Neuronal stem cell (in vitro differentiated cells): ENCODE data around the gene BHLHA9.

Experiments used
- DNase-seq: peaks from one replicate; pipeline ENCODE4 v3.0.0-alpha.2; 2013; ENCODE audit warnings: low spot score
- H2AFZ ChIP-seq: one replicate; pipeline ENCODE4 v1.6.1; 2013; ENCODE audit warnings: mild to moderate bottlenecking, low read length, inconsistent platforms
- H2AK5ac ChIP-seq: 2 replicates; pipeline ENCODE4 v1.6.1; 2013; ENCODE audit warnings: low read depth, mild to moderate bottlenecking, inconsistent platforms, low read length, moderate library complexity, mixed read lengths
- H2BK120ac ChIP-seq: 2 replicates; pipeline ENCODE4 v1.6.1; 2013; ENCODE audit warnings: low read depth, mild to moderate bottlenecking, inconsistent platforms, low read length, moderate library complexity, mixed read lengths
- H2BK12ac ChIP-seq: one replicate; pipeline ENCODE4 v1.6.1; 2013; ENCODE audit warnings: low read length, inconsistent platforms
- H2BK15ac ChIP-seq: 2 replicates; pipeline ENCODE4 v1.6.1; 2013; ENCODE audit warnings: mild to moderate bottlenecking, low read length, inconsistent platforms, mixed read lengths
- H2BK5ac ChIP-seq: one replicate; pipeline ENCODE4 v1.6.1; 2013; ENCODE audit warnings: inconsistent platforms, mild to moderate bottlenecking, low read length, moderate library complexity
- H3K14ac ChIP-seq: one replicate; pipeline ENCODE4 v1.6.1; 2013; ENCODE audit warnings: low read length, inconsistent platforms
- H3K18ac ChIP-seq: 2 replicates; pipeline ENCODE4 v1.6.1; 2013; ENCODE audit warnings: low read length, inconsistent platforms
- H3K23ac ChIP-seq: 2 replicates; pipeline ENCODE4 v1.6.1; 2013; ENCODE audit warnings: low read depth, mild to moderate bottlenecking, mixed read lengths, low read length, inconsistent platforms; ENCODE audit not compliant: poor library complexity
- H3K27ac ChIP-seq: replicated peaks from 3 replicates; pipeline ENCODE4 v1.5.1; 2013; ENCODE audit warnings: low read length, inconsistent platforms
- H3K27me3 ChIP-seq, 3 experiments: 2 replicates each; pipeline ENCODE4 v1.6.1; 2013; ENCODE audit warnings: low read length in 3 of 3, mild to moderate bottlenecking in 2 of 3, inconsistent platforms in 1 of 3, low read depth in 1 of 3, mixed read lengths in 1 of 3, moderate library complexity in 1 of 3; ENCODE audit not compliant: control insufficient read depth in 3 of 3, insufficient read depth in 3 of 3
- H3K36me3 ChIP-seq, 2 donors: replicated peaks in 1 of 2; 2 replicates each; pipeline ENCODE4 v1.6.1; 2013; ENCODE audit warnings: low read length in 2 of 2; ENCODE audit not compliant: control insufficient read depth in 2 of 2, insufficient read depth in 2 of 2
- H3K4ac ChIP-seq: 2 replicates; pipeline ENCODE4 v1.6.1; 2013; ENCODE audit warnings: inconsistent platforms, mild to moderate bottlenecking, low read length, moderate library complexity
- H3K4me1 ChIP-seq, 2 donors: 1 replicate in 1 of 2; 2 replicates in 1 of 2; pipeline ENCODE4 v1.6.1; 2013; ENCODE audit warnings: low read length in 2 of 2, low read depth in 1 of 2; ENCODE audit not compliant: control insufficient read depth in 2 of 2, insufficient read depth in 1 of 2
- H3K4me2 ChIP-seq: one replicate; pipeline ENCODE4 v1.6.1; 2013; ENCODE audit warnings: mild to moderate bottlenecking, low read length, inconsistent platforms; ENCODE audit not compliant: insufficient read depth, poor library complexity, severe bottlenecking
- H3K4me3 ChIP-seq, 2 donors: 2 replicates each; pipeline ENCODE4 v1.5.1; 2013; ENCODE audit warnings: low read length in 2 of 2, mild to moderate bottlenecking in 2 of 2, inconsistent platforms in 1 of 2, moderate library complexity in 1 of 2
- H3K79me1 ChIP-seq: one replicate; pipeline ENCODE4 v1.6.1; 2013; ENCODE audit warnings: low read depth, mild to moderate bottlenecking, inconsistent platforms, low read length, moderate library complexity
- H3K9ac ChIP-seq: one replicate; pipeline ENCODE4 v1.6.1; 2013; ENCODE audit warnings: mild to moderate bottlenecking, low read depth, low read length, inconsistent platforms; ENCODE audit not compliant: poor library complexity
- H3K9me3 ChIP-seq, 2 donors: replicated peaks in 1 of 2; 2 replicates each; pipeline versions ENCODE3 to v1.6.1; 2013; ENCODE audit warnings: low read length in 2 of 2, mild to moderate bottlenecking in 2 of 2, inconsistent platforms in 1 of 2, low read depth in 1 of 2, mixed read lengths in 1 of 2, moderate library complexity in 1 of 2; ENCODE audit not compliant: control insufficient read depth in 2 of 2, insufficient read depth in 1 of 2
- H4K8ac ChIP-seq: one replicate; pipeline ENCODE4 v1.6.1; 2013; ENCODE audit warnings: low read depth, mild to moderate bottlenecking, inconsistent platforms, low read length, moderate library complexity
- H4K91ac ChIP-seq: one replicate; pipeline ENCODE4 v1.6.1; 2013; ENCODE audit warnings: low read length, low read depth, mild to moderate bottlenecking, inconsistent platforms; ENCODE audit not compliant: poor library complexity
- WGBS, 2 donors: extraction: QIAGEN DNeasy Blood & Tissue Kit; methylation state at CpG; one replicate each; pipeline ENCODE4 v1.1.7; 2013; ENCODE audit warnings: missing lambda C conversion rate in 2 of 2, mixed read lengths in 1 of 2; ENCODE audit not compliant: insufficient read length in 2 of 2, insufficient replicate concordance in 1 of 2; ENCODE audit errors: extremely low coverage in 2 of 2; 5-methylcytosine and 5-hydroxymethylcytosine counted together

Gene BHLHA9

GRCh38 chr17:1251866-1252608, 18.2 kb upstream of the BHLHA9 start:
- H3K4me2 ChIP-seq: no peak overlapping the region

GRCh38 chr17:1255041-1255440, 15.2 kb upstream of the BHLHA9 start:
- no peak overlapping the region for H3K18ac ChIP-seq
- no peaks in the 10 kb centered on the region for H3K4me1 ChIP-seq
- no peak overlapping the region for H3K4me3 ChIP-seq
- no peak overlapping the region for H3K4me2 ChIP-seq
- peaks cover 3 to 5% of the 10 kb centered on the region in 2 donors for H3K9me3 ChIP-seq
- H2BK12ac ChIP-seq: no peak overlapping the region
- no peak overlapping the region for H2BK5ac ChIP-seq
- no peak overlapping the region for H4K8ac ChIP-seq
- H3K36me3 ChIP-seq: no peaks in the 10 kb centered on the region
- no peak overlapping the region for H2BK120ac ChIP-seq
- no peak overlapping the region for H4K91ac ChIP-seq
- no peak overlapping the region for H3K4ac ChIP-seq
- no peak overlapping the region for H3K27ac ChIP-seq
- no peak overlapping the region for H2AFZ ChIP-seq
- peaks cover 0 to 9% (median 3%) of the 10 kb centered on the region in 3 experiments for H3K27me3 ChIP-seq
- no CpG with 5 or more reads among the region's 6 CpGs for WGBS, 2 donors
- H3K79me1 ChIP-seq: no peaks in the 10 kb centered on the region
- no peak for DNase-seq
- no peak overlapping the region for H3K9ac ChIP-seq
- no peak overlapping the region for H3K14ac ChIP-seq
- H2BK15ac ChIP-seq: no peak overlapping the region
- no peak overlapping the region for H3K23ac ChIP-seq
- no peak overlapping the region for H2AK5ac ChIP-seq

More at GRCh38 chr17:1251866-1252608, 18.2 kb upstream of the BHLHA9 start:
- H3K36me3 ChIP-seq: no peaks in the 10 kb centered on the region
- H3K4me3 ChIP-seq: no peak overlapping the region
- no peak overlapping the region for H2AFZ ChIP-seq
- H3K9ac ChIP-seq: no peak overlapping the region
- no CpG with 5 or more reads among the region's 16 CpGs for whole genome bisulfite sequencing, 2 donors
- H2AK5ac ChIP-seq: no peak overlapping the region
- no peaks in the 10 kb centered on the region for H3K4me1 ChIP-seq
- H3K18ac ChIP-seq: no peak overlapping the region
- H3K79me1 ChIP-seq: no peaks in the 10 kb centered on the region
- DNase-seq: no peak
- no peak overlapping the region for H3K27ac ChIP-seq
- H2BK120ac ChIP-seq: no peak overlapping the region
- H2BK5ac ChIP-seq: no peak overlapping the region
- no peak overlapping the region for H3K14ac ChIP-seq
- H2BK12ac ChIP-seq: no peak overlapping the region
- H3K23ac ChIP-seq: no peak overlapping the region
- no peak overlapping the region for H4K91ac ChIP-seq
- no peaks in the 10 kb centered on the region for H3K27me3 ChIP-seq
- no peak overlapping the region for H2BK15ac ChIP-seq
- no peaks in the 10 kb centered on the region for H3K9me3 ChIP-seq
- H3K4ac ChIP-seq: no peak overlapping the region
- H4K8ac ChIP-seq: no peak overlapping the region

- Histone ChIP-seq H3K27ac (no peak overlapping the region), H3K4ac (no peak overlapping the region), H2BK12ac (no peak overlapping the region), H2AFZ (no peak overlapping the region), H2BK5ac (no peak overlapping the region), H3K18ac (no peak overlapping the region), H4K91ac (no peak overlapping the region), H2AK5ac (no peak overlapping the region), H3K23ac (no peak overlapping the region), H3K4me1 (no peaks in the 10 kb centered on the region), H2BK120ac (no peak overlapping the region), H3K4me3 (no peak overlapping the region), H3K36me3 (no peaks in the 10 kb centered on the region), H4K8ac (no peak overlapping the region), H3K27me3 (peaks cover 3 to 17% (median 11%) of the 10 kb centered on the region in 3 experiments), H3K4me2 (no peak overlapping the region), H3K14ac (no peak overlapping the region), H3K79me1 (no peaks in the 10 kb centered on the region), H3K9me3 (peaks cover 3 to 5% of the 10 kb centered on the region in 2 donors), H3K9ac (no peak overlapping the region), H2BK15ac (no peak overlapping the region)
- no peak for DNase-seq
- WGBS, 2 donors: no CpG with 5 or more reads among the region's 16 CpGs
These were observed 13.5 kb upstream of the BHLHA9 start for GRCh38 chr17:1256699-1257098.

- H3K27ac ChIP-seq: no peak overlapping the region
- H3K4me3 ChIP-seq: peak overlapping the region in 1 of 2 donors; percentile 42
- H3K4ac ChIP-seq: no peak overlapping the region
These were observed 10.0 kb upstream of the BHLHA9 start for GRCh38 chr17:1260086-1260769.

More at GRCh38 chr17:1260086-1260769, 10.0 kb upstream of the BHLHA9 start:
- Histone ChIP-seq H2BK15ac (peak overlapping the region; percentile 17), H4K91ac (no peak overlapping the region), H3K18ac (peak overlapping the region; percentile 90), H3K27me3 (peaks cover 3 to 17% (median 11%) of the 10 kb centered on the region in 3 experiments), H2AK5ac (no peak overlapping the region), H3K23ac (peak overlapping the region; percentile 80), H2BK12ac (no peak overlapping the region), H2AFZ (peak overlapping the region; percentile 97), H3K79me1 (no peaks in the 10 kb centered on the region), H4K8ac (no peak overlapping the region), H2BK120ac (no peak overlapping the region), H3K4me1 (peaks cover 0 to 7% of the 10 kb centered on the region in 2 donors), H3K14ac (no peak overlapping the region), H3K36me3 (no peaks in the 10 kb centered on the region), H3K9ac (no peak overlapping the region), H3K4me2 (peak overlapping the region; percentile 60), H3K9me3 (peaks cover 3 to 5% of the 10 kb centered on the region in 2 donors), H2BK5ac (no peak overlapping the region)
- no peak for DNase-seq
- no CpG with 5 or more reads among the region's 43 CpGs for WGBS, 2 donors
